ENCODE results near the gene F10. TPM values are rescaled to one million over a fixed set of nuclear protein-coding genes. Genes with fewer than 3 reads are reported as not detected.

Gene F10
- total and polyA plus RNA-seq, 2 donors (not counting 1 experiment from before 2014, with no cell fraction given): not detected

- Histone ChIP-seq H2AFZ (ENCODE audit: insufficient read depth, low read depth, low read length, poor library complexity, severe bottlenecking) (no peak overlapping the region), H3K9ac (ENCODE audit: low read length) (no peak overlapping the region), H3K9me3 (ENCODE audit: control extremely low read depth in 1 of 3, control insufficient read depth in 2 of 3, insufficient read depth in 1 of 3, low read length in 2 of 3) (peaks cover 0 to 7% (median 0%) of the 10 kb centered on the region in 3 donors), H3K4me3 (ENCODE audit: control extremely low read depth in 1 of 5, extremely low read depth in 1 of 5, insufficient read depth in 1 of 5, low read depth in 2 of 5, low read length in 4 of 5) (no peak overlapping the region), H3K4me2 (replicated peaks; ENCODE audit: low read depth, low read length, poor library complexity, severe bottlenecking) (no peak overlapping the region), H4K20me1 (ENCODE audit: control insufficient read depth, insufficient read depth, low read length, poor library complexity, severe bottlenecking) (no peaks in the 10 kb centered on the region), H3K4me1 (ENCODE audit: control insufficient read depth in 2 of 2, insufficient read depth in 2 of 2, low read length in 2 of 2) (no peaks in the 10 kb centered on the region), H3K27ac (ENCODE audit: low read length in 2 of 2) (no peak overlapping the region), H3K36me3 (replicated peaks in 1 of 2; ENCODE audit: control extremely low read depth in 1 of 2, control insufficient read depth in 1 of 2, extremely low read depth in 1 of 2, insufficient read depth in 2 of 2, low read length in 1 of 2) (no peaks in the 10 kb centered on the region), H3K79me2 (ENCODE audit: control insufficient read depth, insufficient read depth, low read length) (no peaks in the 10 kb centered on the region), H3K27me3 (replicated peaks in 1 of 4; ENCODE audit: control extremely low read depth in 1 of 4, control insufficient read depth in 3 of 4, insufficient read depth in 4 of 4, low read length in 3 of 4) (peaks cover 0 to 5% (median 2%) of the 10 kb centered on the region in 4 experiments)
- Mint-ChIP-seq H3K27me3 (no peaks in the 10 kb centered on the region), H3K4me1 (no peaks in the 10 kb centered on the region), H3K4me3 (no peak overlapping the region), H3K27ac (no peak overlapping the region), H3K9me3 (ENCODE audit: insufficient read depth) (no peaks in the 10 kb centered on the region)
- ATAC-seq (ENCODE audit: low read depth) (no peak), DNase-seq (no peak)
- TF ChIP-seq CTCF (IDR thresholded peaks at IDR 0.05) (no peak), EZH2 (IDR thresholded peaks at IDR 0.05; ENCODE audit: borderline replicate concordance, insufficient read depth, low read depth, low read length, poor library complexity, severe bottlenecking) (no peak)
- ChIA-PET POLR2A (no interaction called here), CTCF (no interaction called here)
- WGBS (ENCODE audit: insufficient coverage): 87% methylated on average over 21 of the region's 21 CpGs
- intact Hi-C loops (cut with micrococcal nuclease): no loop called here
These were observed 7.0 kb upstream of the F10 start for GRCh38 chr13:113115363-113116205.

DNA sequence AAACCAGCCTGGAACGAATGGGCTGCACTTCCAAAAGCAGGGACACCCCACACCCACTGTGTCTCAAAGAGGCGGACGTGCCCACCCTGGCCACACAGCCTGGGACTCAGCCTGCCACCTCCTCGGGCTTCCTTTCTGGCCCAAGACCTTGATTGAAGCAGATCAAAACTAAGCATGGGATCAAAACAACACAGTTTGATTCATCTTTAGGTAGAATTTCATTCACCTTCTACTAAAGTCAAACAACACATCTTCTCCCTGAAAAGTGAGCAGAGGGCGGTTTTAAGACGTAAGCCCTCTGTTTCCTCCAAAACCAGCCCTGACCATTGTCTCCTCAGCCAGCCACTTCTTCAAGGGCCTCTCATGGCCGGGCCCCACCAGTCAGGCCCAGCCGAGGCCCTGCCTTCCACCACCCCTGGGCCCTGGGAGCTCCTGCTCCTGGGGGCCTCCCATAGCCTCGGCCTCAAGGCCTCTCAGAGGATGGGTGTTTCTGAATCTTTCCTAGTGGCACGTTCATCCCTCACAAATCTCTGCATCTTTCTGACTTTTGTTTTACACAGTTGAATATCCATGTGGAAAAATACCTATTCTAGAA is 6.3 kb upstream of the F10 start:
- Histone ChIP-seq H3K36me3 (replicated peaks in 1 of 2; ENCODE audit: control extremely low read depth in 1 of 2, control insufficient read depth in 1 of 2, extremely low read depth in 1 of 2, insufficient read depth in 2 of 2, low read length in 1 of 2) (no peaks in the 10 kb centered on the region), H2AFZ (ENCODE audit: insufficient read depth, low read depth, low read length, poor library complexity, severe bottlenecking) (no peak overlapping the region), H3K9ac (ENCODE audit: low read length) (no peak overlapping the region), H3K27me3 (replicated peaks in 1 of 4; ENCODE audit: control extremely low read depth in 1 of 4, control insufficient read depth in 3 of 4, insufficient read depth in 4 of 4, low read length in 3 of 4) (peaks cover 0 to 2% (median 0%) of the 10 kb centered on the region in 4 experiments), H3K79me2 (ENCODE audit: control insufficient read depth, insufficient read depth, low read length) (no peaks in the 10 kb centered on the region), H3K4me2 (replicated peaks; ENCODE audit: low read depth, low read length, poor library complexity, severe bottlenecking) (no peak overlapping the region), H4K20me1 (ENCODE audit: control insufficient read depth, insufficient read depth, low read length, poor library complexity, severe bottlenecking) (no peaks in the 10 kb centered on the region), H3K27ac (ENCODE audit: low read length in 2 of 2) (no peak overlapping the region), H3K9me3 (ENCODE audit: control extremely low read depth in 1 of 3, control insufficient read depth in 2 of 3, insufficient read depth in 1 of 3, low read length in 2 of 3) (peaks cover 0 to 5% (median 0%) of the 10 kb centered on the region in 3 donors), H3K4me1 (ENCODE audit: control insufficient read depth in 2 of 2, insufficient read depth in 2 of 2, low read length in 2 of 2) (no peaks in the 10 kb centered on the region), H3K4me3 (ENCODE audit: control extremely low read depth in 1 of 5, extremely low read depth in 1 of 5, insufficient read depth in 1 of 5, low read depth in 2 of 5, low read length in 4 of 5) (no peak overlapping the region)
- Mint-ChIP-seq H3K27ac (no peak overlapping the region), H3K4me3 (no peak overlapping the region), H3K4me1 (no peaks in the 10 kb centered on the region), H3K9me3 (ENCODE audit: insufficient read depth) (no peaks in the 10 kb centered on the region), H3K27me3 (no peaks in the 10 kb centered on the region)
- WGBS (ENCODE audit: insufficient coverage): 89% methylated on average over 8 of the region's 10 CpGs
- ChIA-PET CTCF (no interaction called here), POLR2A (no interaction called here)
- TF ChIP-seq CTCF (IDR thresholded peaks at IDR 0.05): no peak
- no peak for TF ChIP-seq EZH2 (IDR thresholded peaks at IDR 0.05; ENCODE audit: borderline replicate concordance, insufficient read depth, low read depth, low read length, poor library complexity, severe bottlenecking)
- ATAC-seq (ENCODE audit: low read depth) (no peak), DNase-seq (no peak)
- intact Hi-C loops (cut with micrococcal nuclease): no loop called here
